Muscle of leg (tissue), 11 donors: ENCODE results near the gene PCF11. TPM values are rescaled to one million over a fixed set of nuclear protein-coding genes. Genes with fewer than 3 reads are reported as not detected.

Experiments used
- DNase-seq: peaks from one replicate; pipeline ENCODE4 v3.0.0; 2013
- H3K27ac ChIP-seq: one replicate; pipeline ENCODE4 v1.5.1; 2013; ENCODE audit warnings: mild to moderate bottlenecking, low read length, control low read depth
- H3K27me3 ChIP-seq: one replicate; pipeline ENCODE4 v1.6.1; 2013; ENCODE audit warnings: low read length; ENCODE audit not compliant: control insufficient read depth, insufficient read depth
- H3K36me3 ChIP-seq: one replicate; pipeline ENCODE4 v1.6.1; 2013; ENCODE audit warnings: low read length; ENCODE audit not compliant: control insufficient read depth, insufficient read depth
- H3K4me1 ChIP-seq: one replicate; pipeline ENCODE4 v1.6.1; 2013; ENCODE audit warnings: low read length; ENCODE audit not compliant: control insufficient read depth, insufficient read depth
- H3K4me3 ChIP-seq: one replicate; pipeline ENCODE4 v1.5.1; 2013; ENCODE audit warnings: low read length, control low read depth
- H3K9me3 ChIP-seq: replicated peaks from 2 replicates; pipeline ENCODE4 v1.6.1; 2013; ENCODE audit warnings: low read depth, low read length; ENCODE audit not compliant: control insufficient read depth
- WGBS: methylation state at CpG from one replicate; pipeline ENCODE4 v1.1.5; 2013; ENCODE audit warnings: missing lambda C conversion rate; ENCODE audit not compliant: insufficient coverage; 5-methylcytosine and 5-hydroxymethylcytosine counted together
- polyA plus RNA-seq, 8 donors: library from polyadenylated mRNA; unstranded; fragments of 120-200 nt; gene quantifications; one replicate each; pipeline versions ENCODE4 v1.2.1 to v1.2.3, GENCODE V29; 2013; ENCODE audit warnings: inconsistent platforms in 1 of 8, low replicate concordance in 1 of 8; ENCODE audit not compliant: insufficient read length in 8 of 8, insufficient read depth in 1 of 8
- total RNA-seq: library from RNA; stranded (reverse); fragments of 120-200 nt; gene quantifications from one replicate; pipeline ENCODE4 v1.2.4, GENCODE V29; 2013

The PCF11 gene
- total and polyA plus RNA-seq, 9 donors = 35.2 to 46.1 (median 41.0) TPM

DNA sequence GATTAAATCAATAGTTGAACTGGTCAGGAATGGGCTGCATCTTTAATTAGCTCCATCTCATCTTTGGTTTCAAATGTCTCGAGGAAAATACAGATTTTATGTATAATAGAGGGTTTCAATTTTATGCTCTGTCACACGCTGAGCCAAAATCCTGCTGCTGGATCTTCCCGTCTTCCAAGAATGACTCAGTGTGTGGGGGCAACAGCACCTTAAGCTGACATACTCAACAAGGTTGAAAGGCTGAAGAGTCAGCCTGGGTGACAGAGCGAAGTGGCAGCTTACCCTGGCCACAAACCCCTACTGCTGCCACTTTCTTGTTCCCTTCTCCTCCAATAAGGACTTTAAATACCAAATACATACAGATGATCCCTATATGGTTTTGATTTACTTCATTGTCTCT is 9.0 kb upstream of the PCF11 start:
- Histone ChIP-seq H3K36me3 (no peaks in the 10 kb centered on the region), H3K9me3 (no peaks in the 10 kb centered on the region), H3K27ac (no peak overlapping the region), H3K4me1 (no peaks in the 10 kb centered on the region), H3K27me3 (no peaks in the 10 kb centered on the region), H3K4me3 (no peak overlapping the region)
- 40% methylated on average over 1 of the region's 4 CpGs for WGBS
- no peak for DNase-seq

DNA sequence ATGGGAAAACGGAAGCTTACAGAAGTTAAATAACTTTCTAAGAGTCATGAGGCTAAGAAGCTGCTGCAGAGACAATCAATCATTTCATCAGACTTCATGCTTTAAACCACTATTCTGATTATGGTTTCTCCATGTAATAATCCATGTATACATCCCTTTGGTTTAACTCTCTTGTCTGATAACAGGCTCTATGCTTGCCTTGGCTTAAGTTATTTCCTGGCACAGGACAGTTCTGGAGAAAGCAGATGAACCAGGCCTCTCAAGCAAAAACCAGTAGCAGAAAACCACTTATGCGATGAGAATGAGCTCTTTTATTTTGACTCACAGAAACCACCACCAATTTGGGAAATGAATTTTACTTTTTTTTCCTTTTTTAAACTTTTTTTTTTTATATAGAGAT is 6.5 kb upstream of the PCF11 start:
- no peaks in the 10 kb centered on the region for H3K9me3 ChIP-seq
- no peak for DNase-seq
- WGBS = no CpG with 5 or more reads among the region's 2 CpGs
- no peak overlapping the region for H3K27ac ChIP-seq
- no peaks in the 10 kb centered on the region for H3K4me1 ChIP-seq
- no peaks in the 10 kb centered on the region for H3K36me3 ChIP-seq
- no peak overlapping the region for H3K4me3 ChIP-seq
- H3K27me3 ChIP-seq = peaks cover 2% of the 10 kb centered on the region

GRCh38 chr11:83151274-83151977 is 5.5 kb upstream of the PCF11 start:
- Histone ChIP-seq H3K27ac (no peak overlapping the region), H3K36me3 (no peaks in the 10 kb centered on the region), H3K4me1 (peaks cover 3% of the 10 kb centered on the region), H3K4me3 (no peak overlapping the region), H3K9me3 (no peaks in the 10 kb centered on the region), H3K27me3 (peaks cover 4% of the 10 kb centered on the region)
- DNase-seq = no peak
- 89% methylated on average over 3 of the region's 10 CpGs for WGBS

- no CpG with 5 or more reads among the region's 2 CpGs for WGBS
- H3K27ac ChIP-seq = no peak overlapping the region
- H3K36me3 ChIP-seq = no peaks in the 10 kb centered on the region
- no peaks in the 10 kb centered on the region for H3K9me3 ChIP-seq
- H3K27me3 ChIP-seq = peaks cover 4% of the 10 kb centered on the region
- H3K4me1 ChIP-seq = peaks cover 3% of the 10 kb centered on the region
- no peak for DNase-seq
- no peak overlapping the region for H3K4me3 ChIP-seq
These were observed 4.7 kb upstream of the PCF11 start for GRCh38 chr11:83152264-83152663.

DNA sequence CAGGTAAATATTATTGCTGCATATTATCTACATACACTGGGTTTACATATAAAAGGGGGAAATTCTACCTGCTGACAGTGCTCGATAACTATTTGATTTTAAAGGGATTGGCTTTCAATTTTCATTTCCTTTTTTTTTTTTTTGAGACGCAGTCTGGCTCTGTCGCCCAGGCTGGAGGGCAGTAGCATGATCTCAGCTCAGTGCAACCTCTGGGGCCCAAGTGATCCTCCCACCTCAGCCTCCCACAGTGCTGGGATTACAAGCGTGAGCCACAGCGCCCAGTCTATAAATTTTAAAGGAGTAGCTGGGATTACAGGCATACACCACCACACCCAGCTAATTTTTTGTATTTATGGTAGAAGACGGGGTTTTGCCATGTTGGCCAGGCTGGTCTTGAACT is 3.2 kb upstream of the PCF11 start:
- no CpG with 5 or more reads among the region's 6 CpGs for WGBS

DNA sequence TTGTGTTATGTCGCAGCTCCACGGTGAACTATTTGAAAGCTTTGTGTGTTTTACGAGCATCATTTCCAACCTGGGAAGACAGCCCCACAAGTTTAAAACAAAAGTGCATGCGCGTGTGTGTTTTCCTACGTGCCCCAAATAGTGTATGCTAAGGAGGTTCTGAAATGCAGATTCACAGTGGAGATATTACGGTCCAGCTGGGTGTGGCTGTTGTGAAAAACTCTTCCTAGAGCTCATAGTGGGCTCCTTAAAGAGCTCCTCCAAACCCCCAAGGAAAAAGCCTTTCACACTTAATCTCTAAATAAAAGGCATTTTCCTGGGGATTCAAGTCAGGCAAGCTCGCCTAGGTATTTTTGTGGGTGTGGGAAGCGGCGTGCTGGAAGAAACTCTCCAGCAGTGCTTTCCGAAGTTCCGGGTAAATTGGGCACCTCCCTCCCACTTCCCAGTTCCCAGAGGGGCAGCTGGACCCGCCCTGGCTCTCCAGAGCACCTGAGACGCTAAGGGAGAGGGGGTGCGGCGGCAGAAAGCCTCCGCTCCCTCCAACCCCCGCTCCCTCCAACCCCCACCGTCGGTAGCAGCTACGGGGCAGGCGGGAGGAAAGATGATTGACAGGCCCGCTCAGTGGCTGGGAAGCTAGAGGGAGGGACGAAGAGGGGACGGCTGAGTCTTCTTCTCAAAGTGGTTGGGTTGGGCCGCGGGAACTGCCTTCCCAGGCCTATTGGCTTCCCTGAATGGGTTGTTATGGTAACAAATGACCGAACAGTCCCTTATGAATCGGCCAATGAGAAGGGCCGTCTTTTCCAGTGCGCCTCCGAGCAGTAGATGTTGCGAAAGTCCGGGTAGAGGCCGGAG is 561 bp upstream of the PCF11 start:
- H3K9me3 ChIP-seq = no peaks in the 10 kb centered on the region
- peak overlapping the region; percentile 95 for H3K27ac ChIP-seq
- peak; percentile 100 for DNase-seq
- H3K4me3 ChIP-seq = peak overlapping the region; percentile 72
- H3K27me3 ChIP-seq = peaks cover 4% of the 10 kb centered on the region
- peaks cover 7% of the 10 kb centered on the region for H3K4me1 ChIP-seq
- 0% methylated on average over 17 of the region's 35 CpGs for WGBS
- peaks cover 9% of the 10 kb centered on the region for H3K36me3 ChIP-seq

More for the DNA sequence above, 3.2 kb upstream of the PCF11 start:
- Histone ChIP-seq H3K27ac (no peak overlapping the region), H3K27me3 (peaks cover 4% of the 10 kb centered on the region), H3K9me3 (no peaks in the 10 kb centered on the region), H3K36me3 (no peaks in the 10 kb centered on the region), H3K4me1 (peaks cover 3% of the 10 kb centered on the region), H3K4me3 (no peak overlapping the region)
- no peak for DNase-seq

GRCh38 chr11:83157594-83158356 is 844 bp downstream of the PCF11 start:
- peak overlapping the region; percentile 100 for H3K27ac ChIP-seq
- no peaks in the 10 kb centered on the region for H3K9me3 ChIP-seq
- peaks cover 9% of the 10 kb centered on the region for H3K36me3 ChIP-seq
- peaks cover 4% of the 10 kb centered on the region for H3K27me3 ChIP-seq
- peak; percentile 89 for DNase-seq
- peaks cover 7% of the 10 kb centered on the region for H3K4me1 ChIP-seq
- H3K4me3 ChIP-seq = peak overlapping the region; percentile 78
- 0% methylated on average over 6 of the region's 18 CpGs for WGBS

GRCh38 chr11:83158357-83158786 is 1.4 kb downstream of the PCF11 start:
- Histone ChIP-seq H3K27ac (peak overlapping the region; percentile 100), H3K36me3 (peaks cover 9% of the 10 kb centered on the region), H3K9me3 (no peaks in the 10 kb centered on the region), H3K27me3 (peaks cover 4% of the 10 kb centered on the region), H3K4me3 (peak overlapping the region; percentile 78), H3K4me1 (peaks cover 7% of the 10 kb centered on the region)
- WGBS = no CpG with 5 or more reads among the region's 5 CpGs
- DNase-seq = no peak

DNA sequence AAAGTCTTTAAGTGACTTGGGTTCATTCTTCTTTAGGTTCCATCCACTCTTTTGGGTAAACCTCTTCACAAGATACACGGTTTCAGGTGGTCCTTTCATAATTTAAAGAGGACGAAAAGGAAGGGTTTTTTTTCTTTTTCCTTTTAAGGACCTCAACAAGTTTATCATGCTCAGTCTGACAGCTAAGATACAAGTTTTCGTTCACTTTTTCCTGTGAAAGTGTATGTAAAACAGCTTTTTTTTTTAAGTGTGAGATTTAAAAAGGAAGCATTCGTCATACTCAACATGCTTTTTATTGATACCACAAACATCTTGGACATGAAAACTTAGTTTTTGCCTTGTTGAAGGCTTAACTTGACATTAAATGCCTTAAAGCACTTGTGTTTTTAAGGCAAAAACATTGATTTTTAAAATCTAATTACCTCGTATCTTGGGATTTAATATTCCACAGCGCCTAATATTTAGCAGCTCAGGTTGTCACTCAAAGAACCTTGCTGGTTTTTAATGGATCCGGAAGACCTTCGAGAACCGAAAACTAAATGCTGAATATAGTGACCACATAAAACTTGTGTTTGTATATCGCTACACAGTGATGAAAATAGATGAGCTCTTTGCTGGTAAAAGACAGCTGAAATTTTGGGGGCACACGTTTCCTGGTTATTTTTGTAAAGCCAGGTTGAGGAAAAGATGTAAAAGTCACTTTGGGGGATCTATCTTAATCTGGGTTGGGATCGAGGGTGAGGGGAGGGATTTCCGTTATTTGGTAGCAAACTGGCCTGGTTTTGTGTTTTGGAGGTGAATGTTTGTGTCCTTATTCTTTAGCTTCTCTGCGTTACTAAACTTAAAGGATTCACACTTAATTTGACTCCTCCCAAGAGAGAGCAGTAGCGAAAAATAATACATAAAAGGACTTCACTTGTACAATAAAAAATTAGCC is 2.3 kb downstream of the PCF11 start:
- Histone ChIP-seq H3K4me1 (peaks cover 7% of the 10 kb centered on the region), H3K27ac (peak overlapping the region; percentile 100), H3K9me3 (no peaks in the 10 kb centered on the region), H3K36me3 (peaks cover 12% of the 10 kb centered on the region), H3K4me3 (peak overlapping the region; percentile 78), H3K27me3 (peaks cover 4% of the 10 kb centered on the region)
- 33% methylated on average over 4 of the region's 15 CpGs for WGBS
- DNase-seq = peak; percentile 5
